Measurements from ENCODE around the gene HTRA2. TPM values are rescaled to one million over a fixed set of nuclear protein-coding genes. Genes with fewer than 3 reads are reported as not detected.

HTRA2 gene
- total and polyA plus RNA-seq, 12 donors: 19.1 to 47.4 (median 36.7) TPM

- no peaks in the 10 kb centered on the region for H3K9me3 ChIP-seq (replicated peaks in 1 of 3)
- 2 to 18% (median 5%) methylated on average over 7 to 54 of the region's 54 CpGs for WGBS, 4 donors
- H3K4me1 ChIP-seq (replicated peaks in 1 of 2): peaks cover 11 to 15% of the 10 kb centered on the region in 2 donors
- peak overlapping the region; percentile 22 to 87 (median 74) for H3K4me3 ChIP-seq
- DNase-seq: peak; percentile 45 to 73 (median 49)
- H3K27ac ChIP-seq: peak overlapping the region in 4 of 5 donors; percentile 81 to 93 (median 84)
- peaks cover 0 to 34% of the 10 kb centered on the region in 2 donors for H3K36me3 ChIP-seq (replicated peaks in 1 of 2)
- TF ChIP-seq, protein P1, sequence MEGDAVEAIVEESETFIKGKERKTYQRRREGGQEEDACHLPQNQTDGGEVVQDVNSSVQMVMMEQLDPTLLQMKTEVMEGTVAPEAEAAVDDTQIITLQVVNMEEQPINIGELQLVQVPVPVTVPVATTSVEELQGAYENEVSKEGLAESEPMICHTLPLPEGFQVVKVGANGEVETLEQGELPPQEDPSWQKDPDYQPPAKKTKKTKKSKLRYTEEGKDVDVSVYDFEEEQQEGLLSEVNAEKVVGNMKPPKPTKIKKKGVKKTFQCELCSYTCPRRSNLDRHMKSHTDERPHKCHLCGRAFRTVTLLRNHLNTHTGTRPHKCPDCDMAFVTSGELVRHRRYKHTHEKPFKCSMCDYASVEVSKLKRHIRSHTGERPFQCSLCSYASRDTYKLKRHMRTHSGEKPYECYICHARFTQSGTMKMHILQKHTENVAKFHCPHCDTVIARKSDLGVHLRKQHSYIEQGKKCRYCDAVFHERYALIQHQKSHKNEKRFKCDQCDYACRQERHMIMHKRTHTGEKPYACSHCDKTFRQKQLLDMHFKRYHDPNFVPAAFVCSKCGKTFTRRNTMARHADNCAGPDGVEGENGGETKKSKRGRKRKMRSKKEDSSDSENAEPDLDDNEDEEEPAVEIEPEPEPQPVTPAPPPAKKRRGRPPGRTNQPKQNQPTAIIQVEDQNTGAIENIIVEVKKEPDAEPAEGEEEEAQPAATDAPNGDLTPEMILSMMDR (IDR thresholded peaks at IDR 0.05): no peak
- TF ChIP-seq POLR2A (IDR thresholded peaks at IDR 0.05): peak in 1 of 2 donors; percentile 35
- intact Hi-C loops (cut with DNase I): no loop called here
- no peaks in the 10 kb centered on the region for H3K27me3 ChIP-seq
These were observed 780 bp downstream of the HTRA2 start for GRCh38 chr2:74530239-74531187.

DNA sequence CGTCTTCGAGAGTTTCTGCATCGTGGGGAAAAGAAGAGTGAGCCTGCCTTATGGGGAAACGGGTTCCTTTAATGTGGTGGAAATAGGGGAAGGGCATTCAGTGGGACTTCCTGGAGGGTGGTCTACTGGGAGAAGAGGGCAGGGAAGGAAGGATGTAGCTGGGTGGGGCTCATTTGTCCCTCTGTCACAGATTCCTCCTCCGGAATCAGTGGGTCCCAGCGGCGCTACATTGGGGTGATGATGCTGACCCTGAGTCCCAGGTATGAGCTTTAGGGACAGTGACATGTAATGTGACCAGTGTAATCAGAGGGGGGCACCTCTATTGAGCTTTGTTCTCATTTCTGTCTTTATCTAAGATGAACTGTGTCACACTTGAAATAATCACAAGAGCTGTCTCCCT is 1.9 kb downstream of the HTRA2 start:
- Histone ChIP-seq H3K9me3 (replicated peaks in 1 of 3) (no peaks in the 10 kb centered on the region), H3K27ac (no peak overlapping the region), H3K36me3 (replicated peaks in 1 of 2) (peaks cover 0 to 24% of the 10 kb centered on the region in 2 donors), H3K4me1 (replicated peaks in 1 of 2) (peaks cover 11 to 15% of the 10 kb centered on the region in 2 donors), H3K27me3 (no peaks in the 10 kb centered on the region), H3K4me3 (no peak overlapping the region)
- intact Hi-C loops (cut with DNase I): no loop called here
- TF ChIP-seq POLR2A (IDR thresholded peaks at IDR 0.05): no peak
- TF ChIP-seq, protein P1 (IDR thresholded peaks at IDR 0.05): no peak
- DNase-seq: no peak
- 83 to 91% (median 86%) methylated on average over 7 of the region's 7 CpGs for WGBS, 4 donors

DNA sequence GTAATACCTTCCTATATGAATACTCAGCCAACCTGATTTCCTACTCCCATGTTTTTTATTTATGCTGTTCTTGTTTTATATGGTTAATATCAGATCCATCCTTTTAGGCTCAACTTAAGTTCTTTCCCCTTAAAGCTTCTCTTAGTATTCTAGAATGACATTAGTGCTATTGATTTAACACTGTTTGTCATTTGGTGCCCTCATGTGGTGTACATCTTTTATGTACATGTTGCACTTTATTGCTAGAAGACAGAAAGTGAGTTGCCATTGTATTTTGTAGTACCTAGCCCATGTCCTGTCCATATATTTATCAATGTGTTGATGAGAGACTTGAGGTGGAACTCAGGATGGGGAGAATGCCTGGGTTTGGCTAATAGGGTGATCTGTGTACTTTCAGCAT is 2.5 kb downstream of the HTRA2 start:
- Histone ChIP-seq H3K9me3 (replicated peaks in 1 of 3) (no peaks in the 10 kb centered on the region), H3K4me3 (no peak overlapping the region), H3K36me3 (replicated peaks in 1 of 2) (peaks cover 0 to 19% of the 10 kb centered on the region in 2 donors), H3K4me1 (replicated peaks in 1 of 2) (peaks cover 11 to 15% of the 10 kb centered on the region in 2 donors), H3K27me3 (no peaks in the 10 kb centered on the region), H3K27ac (no peak overlapping the region)
- no peak for TF ChIP-seq POLR2A (IDR thresholded peaks at IDR 0.05)
- TF ChIP-seq, protein P1 (IDR thresholded peaks at IDR 0.05): peak in 3 of 6 experiments; percentile 20 to 29 (median 27)
- intact Hi-C loops (cut with DNase I): no loop called here
- DNase-seq: no peak

DNA sequence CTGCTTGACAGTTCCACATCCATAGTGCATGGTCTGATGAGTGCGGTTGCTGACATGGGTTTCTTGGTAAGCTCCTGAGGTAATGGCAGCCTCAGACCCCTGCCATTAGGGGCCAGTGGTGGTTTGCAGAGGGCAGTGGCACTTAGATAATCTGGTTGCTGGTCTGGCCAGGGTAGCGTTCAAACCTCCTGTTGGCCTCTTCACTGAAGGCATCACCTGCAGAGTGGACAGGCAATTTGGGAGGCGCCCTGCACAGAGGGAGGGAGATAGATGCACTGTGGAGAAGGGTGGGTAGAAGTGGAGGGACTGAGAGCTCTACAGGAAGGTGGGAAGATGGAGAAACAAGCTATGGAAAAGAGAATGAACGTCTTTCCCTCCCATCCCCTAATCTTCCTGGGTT is 3.7 kb downstream of the HTRA2 start:
- no peaks in the 10 kb centered on the region for H3K9me3 ChIP-seq (replicated peaks in 1 of 3)
- no peak overlapping the region for H3K27ac ChIP-seq
- no peaks in the 10 kb centered on the region for H3K27me3 ChIP-seq
- no peak overlapping the region for H3K4me3 ChIP-seq
- H3K4me1 ChIP-seq (replicated peaks in 1 of 2): peaks cover 6 to 12% of the 10 kb centered on the region in 2 donors
- no peak for DNase-seq
- TF ChIP-seq, protein P1 (IDR thresholded peaks at IDR 0.05): no peak
- TF ChIP-seq POLR2A (IDR thresholded peaks at IDR 0.05): no peak
- WGBS, 4 donors: 81 to 91% (median 83%) methylated on average over 3 to 4 of the region's 4 CpGs
- intact Hi-C loops (cut with DNase I): no loop called here
- peaks cover 0 to 13% of the 10 kb centered on the region in 2 donors for H3K36me3 ChIP-seq (replicated peaks in 1 of 2)
